Prostate gland (tissue), 2 donors: ENCODE measurements around the gene CLEC2D.

Experiments
- CTCF ChIP-seq, 4 experiments: fragments of 200-600 bp in 2 of 4; fragments of 450-650 bp in 2 of 4; sonication (generic) in 2 of 4; IDR thresholded peaks; 1 replicate in 3 of 4; 2 replicates in 1 of 4; pipeline ENCODE4 v1.5.1; 2016 to 2019; ENCODE audit warnings: antibody characterized with exemption in 4 of 4, mild to moderate bottlenecking in 2 of 4, moderate library complexity in 2 of 4
- POLR2A ChIP-seq: fragments of 450-650 bp; IDR thresholded peaks from one replicate; pipeline ENCODE4 v1.6.1; 2016; ENCODE audit warnings: antibody characterized with exemption, mild to moderate bottlenecking
- POLR2AphosphoS5 ChIP-seq: sonication (generic); formaldehyde crosslinking; IDR thresholded peaks from one replicate; pipeline ENCODE4 v1.6.1; 2017; ENCODE audit warnings: antibody characterized with exemption

GRCh38 chr12:9662488-9662887, 7.0 kb upstream of the CLEC2D start:
- TF ChIP-seq CTCF (IDR thresholded peaks at IDR 0.05) (no peak), POLR2AphosphoS5 (no peak), POLR2A (no peak)
